ENCODE results near the gene NR3C1. TPM values are rescaled to one million over a fixed set of nuclear protein-coding genes. Genes with fewer than 3 reads are reported as not detected.

Gene NR3C1
- total RNA-seq, 1 experiment from 2014 or later = 31.4 TPM

DNA sequence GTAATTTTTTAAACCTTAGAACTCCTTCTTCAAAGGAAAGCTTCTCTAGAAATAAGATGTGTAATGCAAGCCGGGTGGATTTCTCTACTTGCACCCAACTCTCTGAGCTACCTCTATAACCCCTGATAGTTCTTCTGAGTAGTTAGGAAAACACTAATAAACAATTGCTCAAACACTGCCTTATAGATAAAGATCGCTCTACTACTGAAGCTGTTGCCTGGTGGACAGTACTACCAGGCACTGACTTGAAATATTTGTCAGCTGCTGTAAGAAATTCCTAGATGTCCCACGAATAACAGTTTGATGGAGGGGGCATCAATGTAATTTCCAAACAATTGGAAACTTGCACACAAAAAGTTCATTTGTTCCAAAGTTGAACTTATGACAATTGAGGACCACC is 42.0 kb downstream of the NR3C1 start:
- H4K8ac ChIP-seq (replicated peaks; ENCODE audit: insufficient read length, low read depth, low read length) = no peak overlapping the region
- no peak overlapping the region for H3K27ac ChIP-seq (ENCODE audit: insufficient read length, low read depth, low read length)
- peaks cover 3 to 36% (median 19%) of the 10 kb centered on the region in 3 experiments; a peak in 6 of 7 replicates for H3K36me3 Mint-ChIP-seq (ENCODE audit: insufficient read depth in 1 of 3, low read depth in 3 of 3)
- H3K4me3 Mint-ChIP-seq = no peak overlapping the region
- no peak overlapping the region for H3T11ph ChIP-seq (ENCODE audit: low read length)
- no peak overlapping the region for H4K91ac ChIP-seq (ENCODE audit: insufficient read length, low read depth, low read length)
- H2BK120ac ChIP-seq (ENCODE audit: low read depth, low read length, poor library complexity, severe bottlenecking) = no peak overlapping the region
- H2BK12ac ChIP-seq (ENCODE audit: insufficient read length, low read depth, low read length) = no peak overlapping the region
- no CpG with 5 or more reads among the region's 3 CpGs for WGBS (ENCODE audit: extremely low coverage, insufficient read length, low lambda C conversion rate)
- peaks cover 3% of the 10 kb centered on the region for H3K9me3 ChIP-seq (ENCODE audit: control insufficient read depth, low read depth, low read length)
- no peaks in the 10 kb centered on the region for H3K27me3 ChIP-seq (ENCODE audit: insufficient read depth, low read length)
- no peak overlapping the region for H4K5ac ChIP-seq (ENCODE audit: insufficient read length, low read depth, low read length)
- no peaks in the 10 kb centered on the region for H3K27me3 Mint-ChIP-seq (ENCODE audit: low read depth)
- H3K27ac Mint-ChIP-seq = no peak overlapping the region
- no peak overlapping the region for H2BK15ac ChIP-seq (ENCODE audit: low read depth, low read length)
- H2AFZ ChIP-seq (ENCODE audit: low read length) = no peak overlapping the region
- no peaks in the 10 kb centered on the region for H3K23me2 ChIP-seq (ENCODE audit: insufficient read length, low read depth, low read length, poor library complexity, severe bottlenecking)
- no peak overlapping the region for H3K18ac ChIP-seq (ENCODE audit: insufficient read length, low read depth, low read length)
- H3K79me2 ChIP-seq (ENCODE audit: insufficient read depth, low read length) = no peaks in the 10 kb centered on the region
- peaks cover 28 to 37% of the 10 kb centered on the region in 2 experiments for H3K4me1 Mint-ChIP-seq
- no peak for DNase-seq
- no peak overlapping the region for H3K56ac ChIP-seq (ENCODE audit: insufficient read length, low read depth, low read length)
- no peak overlapping the region for H3K9ac ChIP-seq (ENCODE audit: extremely low read depth, insufficient read length, low read length)
- H4K20me1 ChIP-seq (ENCODE audit: control insufficient read depth, insufficient read depth, insufficient read length) = no peaks in the 10 kb centered on the region
- no peak overlapping the region for H2AK5ac ChIP-seq (ENCODE audit: insufficient read length, low read length)
- TF ChIP-seq CTCF (conservative IDR thresholded peaks at IDR 0.05) = no peak
- no peak overlapping the region for H3K23ac ChIP-seq (ENCODE audit: insufficient read length, low read depth, low read length)
- H3K4me2 ChIP-seq (ENCODE audit: insufficient read depth, insufficient read length, low read length) = no peak overlapping the region
- no peak overlapping the region for H3K4ac ChIP-seq (ENCODE audit: low read depth, low read length)
- H2BK5ac ChIP-seq (ENCODE audit: insufficient read length, low read length) = no peak overlapping the region
- H3K14ac ChIP-seq (ENCODE audit: insufficient read depth, low read length) = no peak overlapping the region
- H3K79me1 ChIP-seq (ENCODE audit: insufficient read depth, low read depth, low read length, poor library complexity, severe bottlenecking) = no peaks in the 10 kb centered on the region
- H3K9me3 Mint-ChIP-seq = peaks cover 15 to 18% of the 10 kb centered on the region in 2 experiments; a peak in 4 of 5 replicates
- H3K4me1 ChIP-seq (ENCODE audit: insufficient read depth, low read length) = no peaks in the 10 kb centered on the region
- no peak overlapping the region for H2BK20ac ChIP-seq (ENCODE audit: low read depth, low read length, poor library complexity, severe bottlenecking)

Measured in H9 (cell line).